ENCODE measurements around the gene FIG4.

FIG4 gene

GRCh38 chr6:109788687-109789086, 97.6 kb downstream of the FIG4 start:
- no peak overlapping the region for H3K4me3 ChIP-seq (ENCODE audit: low read depth in 1 of 5, low read length in 5 of 5)
- H3K4me1 ChIP-seq (ENCODE audit: control insufficient read depth in 5 of 5, insufficient read depth in 5 of 5, low read length in 5 of 5), result peaks cover 0 to 6% (median 5%) of the 10 kb centered on the region in 5 donors
- no peaks in the 10 kb centered on the region for H3K9me3 ChIP-seq (ENCODE audit: control insufficient read depth in 5 of 5, low read length in 5 of 5)
- peaks cover 11 to 28% (median 17%) of the 10 kb centered on the region in 5 donors for H3K36me3 ChIP-seq (ENCODE audit: control insufficient read depth in 5 of 5, insufficient read depth in 5 of 5, low read length in 5 of 5)
- H3K27ac ChIP-seq (ENCODE audit: low read depth, low read length), result no peak overlapping the region
- H3K9ac ChIP-seq (ENCODE audit: low read length in 5 of 5), result no peak overlapping the region
- H3K27me3 ChIP-seq (ENCODE audit: control insufficient read depth in 5 of 5, insufficient read depth in 4 of 5, low read length in 5 of 5), result no peaks in the 10 kb centered on the region

GRCh38 chr6:109790131-109790530, 99.0 kb downstream of the FIG4 start:
- no peaks in the 10 kb centered on the region for H3K27me3 ChIP-seq (ENCODE audit: control insufficient read depth in 5 of 5, insufficient read depth in 4 of 5, low read length in 5 of 5)
- peaks cover 2 to 15% (median 13%) of the 10 kb centered on the region in 5 donors for H3K4me1 ChIP-seq (ENCODE audit: control insufficient read depth in 5 of 5, insufficient read depth in 5 of 5, low read length in 5 of 5)
- peaks cover 0 to 4% (median 0%) of the 10 kb centered on the region in 5 donors for H3K9me3 ChIP-seq (ENCODE audit: control insufficient read depth in 5 of 5, low read length in 5 of 5)
- H3K9ac ChIP-seq (ENCODE audit: low read length in 5 of 5), result no peak overlapping the region
- H3K4me3 ChIP-seq (ENCODE audit: low read depth in 1 of 5, low read length in 5 of 5), result no peak overlapping the region
- peaks cover 11 to 28% (median 17%) of the 10 kb centered on the region in 5 donors for H3K36me3 ChIP-seq (ENCODE audit: control insufficient read depth in 5 of 5, insufficient read depth in 5 of 5, low read length in 5 of 5)
- no peak overlapping the region for H3K27ac ChIP-seq (ENCODE audit: low read depth, low read length)

- H3K27me3 ChIP-seq (ENCODE audit: control insufficient read depth in 5 of 5, insufficient read depth in 4 of 5, low read length in 5 of 5), result no peaks in the 10 kb centered on the region
- H3K9ac ChIP-seq (ENCODE audit: low read length in 5 of 5), result no peak overlapping the region
- peaks cover 8 to 31% (median 14%) of the 10 kb centered on the region in 5 donors for H3K36me3 ChIP-seq (ENCODE audit: control insufficient read depth in 5 of 5, insufficient read depth in 5 of 5, low read length in 5 of 5)
- H3K4me1 ChIP-seq (ENCODE audit: control insufficient read depth in 5 of 5, insufficient read depth in 5 of 5, low read length in 5 of 5), result peaks cover 2 to 18% (median 13%) of the 10 kb centered on the region in 5 donors
- no peak overlapping the region for H3K4me3 ChIP-seq (ENCODE audit: low read depth in 1 of 5, low read length in 5 of 5)
- no peak overlapping the region for H3K27ac ChIP-seq (ENCODE audit: low read depth, low read length)
- H3K9me3 ChIP-seq (ENCODE audit: control insufficient read depth in 5 of 5, low read length in 5 of 5), result peaks cover 0 to 4% (median 0%) of the 10 kb centered on the region in 5 donors
These were observed 100.2 kb downstream of the FIG4 start for GRCh38 chr6:109791301-109791700.

- no peak overlapping the region for H3K9ac ChIP-seq (ENCODE audit: low read length in 5 of 5)
- H3K4me3 ChIP-seq (ENCODE audit: low read depth in 1 of 5, low read length in 5 of 5), result no peak overlapping the region
- peaks cover 2 to 18% (median 13%) of the 10 kb centered on the region in 5 donors for H3K4me1 ChIP-seq (ENCODE audit: control insufficient read depth in 5 of 5, insufficient read depth in 5 of 5, low read length in 5 of 5)
- H3K9me3 ChIP-seq (ENCODE audit: control insufficient read depth in 5 of 5, low read length in 5 of 5), result peaks cover 0 to 4% (median 0%) of the 10 kb centered on the region in 5 donors
- peaks cover 3 to 38% (median 12%) of the 10 kb centered on the region in 5 donors for H3K36me3 ChIP-seq (ENCODE audit: control insufficient read depth in 5 of 5, insufficient read depth in 5 of 5, low read length in 5 of 5)
- peak overlapping the region; percentile 26 for H3K27ac ChIP-seq (ENCODE audit: low read depth, low read length)
- no peaks in the 10 kb centered on the region for H3K27me3 ChIP-seq (ENCODE audit: control insufficient read depth in 5 of 5, insufficient read depth in 4 of 5, low read length in 5 of 5)
These were observed 101.9 kb downstream of the FIG4 start for GRCh38 chr6:109793021-109793420.

GRCh38 chr6:109793792-109794191, 102.7 kb downstream of the FIG4 start:
- no peaks in the 10 kb centered on the region for H3K27me3 ChIP-seq (ENCODE audit: control insufficient read depth in 5 of 5, insufficient read depth in 4 of 5, low read length in 5 of 5)
- peaks cover 6 to 42% (median 14%) of the 10 kb centered on the region in 5 donors for H3K36me3 ChIP-seq (ENCODE audit: control insufficient read depth in 5 of 5, insufficient read depth in 5 of 5, low read length in 5 of 5)
- H3K27ac ChIP-seq (ENCODE audit: low read depth, low read length), result peak overlapping the region; percentile 71
- peaks cover 2 to 18% (median 13%) of the 10 kb centered on the region in 5 donors for H3K4me1 ChIP-seq (ENCODE audit: control insufficient read depth in 5 of 5, insufficient read depth in 5 of 5, low read length in 5 of 5)
- peaks cover 0 to 4% (median 0%) of the 10 kb centered on the region in 5 donors for H3K9me3 ChIP-seq (ENCODE audit: control insufficient read depth in 5 of 5, low read length in 5 of 5)
- peak overlapping the region in 1 of 5 donors; percentile 32 for H3K9ac ChIP-seq (ENCODE audit: low read length in 5 of 5)
- no peak overlapping the region for H3K4me3 ChIP-seq (ENCODE audit: low read depth in 1 of 5, low read length in 5 of 5)

- peak overlapping the region in 1 of 5 donors; percentile 5 for H3K4me3 ChIP-seq (ENCODE audit: low read depth in 1 of 5, low read length in 5 of 5)
- peaks cover 6 to 37% (median 14%) of the 10 kb centered on the region in 5 donors for H3K36me3 ChIP-seq (ENCODE audit: control insufficient read depth in 5 of 5, insufficient read depth in 5 of 5, low read length in 5 of 5)
- H3K27me3 ChIP-seq (ENCODE audit: control insufficient read depth in 5 of 5, insufficient read depth in 4 of 5, low read length in 5 of 5), result no peaks in the 10 kb centered on the region
- H3K9me3 ChIP-seq (ENCODE audit: control insufficient read depth in 5 of 5, low read length in 5 of 5), result peaks cover 0 to 4% (median 0%) of the 10 kb centered on the region in 5 donors
- H3K9ac ChIP-seq (ENCODE audit: low read length in 5 of 5), result peak overlapping the region in 1 of 5 donors; percentile 32
- peaks cover 2 to 18% (median 13%) of the 10 kb centered on the region in 5 donors for H3K4me1 ChIP-seq (ENCODE audit: control insufficient read depth in 5 of 5, insufficient read depth in 5 of 5, low read length in 5 of 5)
- H3K27ac ChIP-seq (ENCODE audit: low read depth, low read length), result peak overlapping the region; percentile 71
These were observed 103.3 kb downstream of the FIG4 start for GRCh38 chr6:109794201-109794923.

DNA sequence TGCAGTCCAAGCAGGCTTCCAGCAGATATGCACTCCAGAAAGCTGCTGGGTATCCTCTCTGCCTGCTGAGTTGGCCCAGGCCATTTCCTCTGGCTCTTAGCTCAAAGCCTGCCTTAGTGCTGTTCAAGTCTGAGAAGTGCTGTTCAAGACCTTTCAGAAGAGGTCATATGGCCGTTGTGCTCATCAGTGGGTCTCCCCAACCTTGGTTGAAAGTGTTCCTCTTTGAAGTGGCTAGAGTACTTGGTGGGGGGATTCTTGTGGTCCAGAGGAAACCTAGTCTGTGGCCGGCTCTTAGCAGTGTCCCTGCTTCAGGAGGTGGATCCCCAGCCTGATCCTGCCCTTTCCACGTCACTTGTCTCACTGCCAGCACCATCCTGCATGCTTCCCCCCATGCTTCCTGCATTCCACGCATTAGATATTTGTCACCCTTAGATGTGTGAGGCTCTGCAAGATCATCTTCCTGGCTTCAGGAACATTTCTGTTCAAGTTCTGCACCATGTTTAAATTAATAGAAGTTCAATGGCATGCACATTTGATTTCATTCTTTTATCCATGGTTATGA, 105.0 kb downstream of the FIG4 start:
- peaks cover 0 to 4% (median 0%) of the 10 kb centered on the region in 5 donors for H3K9me3 ChIP-seq (ENCODE audit: control insufficient read depth in 5 of 5, low read length in 5 of 5)
- H3K36me3 ChIP-seq (ENCODE audit: control insufficient read depth in 5 of 5, insufficient read depth in 5 of 5, low read length in 5 of 5), result peaks cover 14 to 47% (median 19%) of the 10 kb centered on the region in 5 donors
- H3K27ac ChIP-seq (ENCODE audit: low read depth, low read length), result no peak overlapping the region
- no peaks in the 10 kb centered on the region for H3K27me3 ChIP-seq (ENCODE audit: control insufficient read depth in 5 of 5, insufficient read depth in 4 of 5, low read length in 5 of 5)
- H3K4me3 ChIP-seq (ENCODE audit: low read depth in 1 of 5, low read length in 5 of 5), result no peak overlapping the region
- peaks cover 2 to 18% (median 13%) of the 10 kb centered on the region in 5 donors for H3K4me1 ChIP-seq (ENCODE audit: control insufficient read depth in 5 of 5, insufficient read depth in 5 of 5, low read length in 5 of 5)
- H3K9ac ChIP-seq (ENCODE audit: low read length in 5 of 5), result no peak overlapping the region

- Histone ChIP-seq H3K36me3 (ENCODE audit: control insufficient read depth in 5 of 5, insufficient read depth in 5 of 5, low read length in 5 of 5) (peaks cover 16 to 45% (median 23%) of the 10 kb centered on the region in 5 donors), H3K27me3 (ENCODE audit: control insufficient read depth in 5 of 5, insufficient read depth in 4 of 5, low read length in 5 of 5) (no peaks in the 10 kb centered on the region), H3K27ac (ENCODE audit: low read depth, low read length) (no peak overlapping the region), H3K9me3 (ENCODE audit: control insufficient read depth in 5 of 5, low read length in 5 of 5) (peaks cover 0 to 4% (median 0%) of the 10 kb centered on the region in 5 donors), H3K4me1 (ENCODE audit: control insufficient read depth in 5 of 5, insufficient read depth in 5 of 5, low read length in 5 of 5) (peaks cover 0 to 10% (median 5%) of the 10 kb centered on the region in 5 donors), H3K4me3 (ENCODE audit: low read depth in 1 of 5, low read length in 5 of 5) (no peak overlapping the region), H3K9ac (ENCODE audit: low read length in 5 of 5) (no peak overlapping the region)
These were observed 108.0 kb downstream of the FIG4 start for GRCh38 chr6:109799129-109799528.

GRCh38 chr6:109799664-109800063, 108.6 kb downstream of the FIG4 start:
- Histone ChIP-seq H3K36me3 (ENCODE audit: control insufficient read depth in 5 of 5, insufficient read depth in 5 of 5, low read length in 5 of 5) (peaks cover 16 to 45% (median 23%) of the 10 kb centered on the region in 5 donors), H3K9me3 (ENCODE audit: control insufficient read depth in 5 of 5, low read length in 5 of 5) (peaks cover 0 to under 1% (median 0%) of the 10 kb centered on the region in 5 donors), H3K27me3 (ENCODE audit: control insufficient read depth in 5 of 5, insufficient read depth in 4 of 5, low read length in 5 of 5) (no peaks in the 10 kb centered on the region), H3K27ac (ENCODE audit: low read depth, low read length) (no peak overlapping the region), H3K4me1 (ENCODE audit: control insufficient read depth in 5 of 5, insufficient read depth in 5 of 5, low read length in 5 of 5) (peaks cover 0 to 5% (median 0%) of the 10 kb centered on the region in 5 donors), H3K9ac (ENCODE audit: low read length in 5 of 5) (no peak overlapping the region), H3K4me3 (ENCODE audit: low read depth in 1 of 5, low read length in 5 of 5) (no peak overlapping the region)

GRCh38 chr6:109800771-109801170, 109.7 kb downstream of the FIG4 start:
- H3K9ac ChIP-seq (ENCODE audit: low read length in 5 of 5), result no peak overlapping the region
- no peak overlapping the region for H3K4me3 ChIP-seq (ENCODE audit: low read depth in 1 of 5, low read length in 5 of 5)
- H3K36me3 ChIP-seq (ENCODE audit: control insufficient read depth in 5 of 5, insufficient read depth in 5 of 5, low read length in 5 of 5), result peaks cover 15 to 44% (median 23%) of the 10 kb centered on the region in 5 donors
- no peaks in the 10 kb centered on the region for H3K9me3 ChIP-seq (ENCODE audit: control insufficient read depth in 5 of 5, low read length in 5 of 5)
- H3K27ac ChIP-seq (ENCODE audit: low read depth, low read length), result no peak overlapping the region
- no peaks in the 10 kb centered on the region for H3K27me3 ChIP-seq (ENCODE audit: control insufficient read depth in 5 of 5, insufficient read depth in 4 of 5, low read length in 5 of 5)
- peaks cover 0 to 5% (median 0%) of the 10 kb centered on the region in 5 donors for H3K4me1 ChIP-seq (ENCODE audit: control insufficient read depth in 5 of 5, insufficient read depth in 5 of 5, low read length in 5 of 5)
